NCI-H2107 treated with DMSO at 0.1 percent for 48 hours (cell line): ENCODE measurements around the gene PLCG1.

Experiments used
- DNase-seq: peaks from one replicate; lab custom pipeline; 2025; ENCODE audit not compliant: unreplicated experiment; lab: John Stamatoyannopoulos, UW

The PLCG1 gene

DNA sequence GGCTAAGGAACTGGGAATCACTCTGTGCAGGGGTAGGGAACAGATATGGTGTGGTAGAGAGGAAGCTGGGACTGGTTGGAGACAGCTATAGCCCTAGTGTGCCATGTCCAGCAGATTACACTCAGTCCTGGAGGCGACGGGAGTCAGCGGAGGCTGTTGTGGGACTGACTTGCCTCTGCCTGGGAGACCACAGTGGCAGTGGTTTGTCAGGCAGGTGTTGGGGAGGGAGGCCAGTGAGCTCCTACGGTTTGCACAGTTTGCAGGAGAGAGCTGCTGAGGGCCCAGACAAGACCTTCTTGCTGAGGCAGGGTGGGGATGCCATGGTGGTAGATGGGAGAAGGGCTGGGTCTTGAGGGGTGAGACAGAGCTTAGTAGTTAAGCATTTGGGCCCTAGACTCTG lies 4.9 kb downstream of the PLCG1 start:
- DNase-seq: no peak

- DNase-seq: no peak
Observed at GRCh38 chr20:41142919-41143318, 5.6 kb downstream of the PLCG1 start.

DNA sequence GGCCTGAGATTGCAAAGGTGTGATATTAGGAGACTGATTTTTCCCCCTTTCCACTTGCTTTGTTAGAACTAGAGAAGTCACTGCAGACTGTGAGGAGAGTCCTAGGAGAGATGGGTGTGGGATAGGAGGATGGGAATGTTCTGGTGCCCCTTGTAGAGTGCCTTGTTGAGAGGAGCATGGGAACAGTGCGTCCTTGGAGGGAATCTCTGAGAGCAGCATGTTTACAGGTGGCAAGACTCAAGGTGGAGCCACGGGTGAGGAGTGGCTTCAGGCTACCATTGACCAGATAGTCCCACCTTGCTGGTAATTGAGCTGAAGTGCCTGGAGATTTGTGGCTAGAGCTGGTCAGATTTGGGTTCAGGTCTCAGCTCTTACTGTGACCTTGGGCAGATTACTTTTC lies 6.0 kb downstream of the PLCG1 start:
- no peak for DNase-seq

GRCh38 chr20:41145317-41145716 lies 8.0 kb downstream of the PLCG1 start:
- no peak for DNase-seq

- no peak for DNase-seq
Observed at GRCh38 chr20:41145821-41146620, 8.7 kb downstream of the PLCG1 start.

- DNase-seq: no peak
Observed at GRCh38 chr20:41147767-41148191, 10.4 kb downstream of the PLCG1 start.

GRCh38 chr20:41148942-41149341 lies 11.6 kb downstream of the PLCG1 start:
- DNase-seq: no peak

- DNase-seq: no peak
Observed at GRCh38 chr20:41150664-41151063, 13.3 kb downstream of the PLCG1 start.

GRCh38 chr20:41151134-41151869 lies 14.0 kb downstream of the PLCG1 start:
- no peak for DNase-seq

GRCh38 chr20:41152108-41152757 lies 14.9 kb downstream of the PLCG1 start:
- no peak for DNase-seq

DNA sequence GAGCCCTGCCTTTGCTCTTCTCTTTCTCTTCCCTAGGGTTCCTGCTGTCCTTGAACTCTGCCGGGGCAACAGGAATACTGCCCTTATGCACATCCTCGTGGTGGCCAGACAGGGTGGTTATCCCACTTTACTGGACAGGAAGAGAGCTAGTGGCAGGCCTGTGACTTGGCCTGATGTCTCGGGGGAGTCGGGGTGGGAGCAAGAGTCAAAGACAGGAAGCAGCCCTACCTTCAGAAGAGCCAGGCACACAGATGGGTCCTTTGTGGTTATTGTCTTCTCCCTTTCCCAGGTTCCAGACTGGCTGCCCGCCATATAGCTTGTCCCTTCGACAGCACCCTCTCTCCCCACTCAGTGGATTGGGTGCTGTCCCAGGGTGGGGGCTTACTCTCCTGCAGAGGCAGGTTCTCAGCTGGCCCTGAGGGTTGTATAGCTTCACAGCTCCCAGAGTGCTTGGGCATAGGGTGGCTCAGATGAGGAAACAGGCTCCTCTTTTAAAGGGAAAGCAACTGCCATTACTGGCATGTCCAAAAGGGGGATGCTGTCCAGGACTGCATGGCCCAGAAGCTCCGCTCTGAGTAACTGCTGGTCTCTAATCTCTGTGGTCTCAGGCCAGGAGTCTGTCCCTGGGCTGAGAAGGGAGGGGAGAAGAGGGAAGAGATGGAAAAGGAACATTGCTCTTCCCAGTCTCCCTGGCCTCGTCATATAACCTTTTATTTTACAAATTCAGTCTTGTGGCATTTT lies 17.3 kb downstream of the PLCG1 start:
- no peak for DNase-seq

- DNase-seq: no peak
Observed at GRCh38 chr20:41155261-41155660, 17.9 kb downstream of the PLCG1 start.

DNA sequence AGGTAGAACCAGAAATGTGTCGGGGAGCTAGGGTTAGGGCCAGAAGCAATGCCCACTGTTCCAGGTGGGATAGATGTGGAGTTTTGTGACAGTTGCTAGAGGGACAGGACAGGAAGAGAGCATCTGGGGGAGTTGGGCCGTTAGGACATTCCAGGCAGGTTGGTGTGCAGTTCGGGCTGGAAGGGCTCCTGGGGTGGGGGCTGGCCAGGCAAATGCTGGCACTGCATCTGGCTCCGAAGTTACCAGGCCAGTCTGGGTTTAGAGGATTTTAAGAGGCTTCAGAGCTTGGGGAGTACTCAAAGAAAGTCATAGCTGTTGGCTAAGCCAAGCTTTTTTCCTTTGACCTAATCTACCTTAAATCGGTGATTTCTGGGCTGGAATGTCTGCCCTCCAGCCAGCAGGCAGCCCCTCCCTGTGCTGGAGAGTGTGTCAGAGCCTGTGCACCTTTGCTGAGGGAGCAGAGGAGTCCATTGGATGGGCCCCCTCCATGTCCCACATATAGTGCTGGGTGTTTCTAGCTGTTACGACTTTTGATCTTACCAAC lies 20.8 kb downstream of the PLCG1 start:
- DNase-seq: no peak

GRCh38 chr20:41159547-41159946 lies 22.2 kb downstream of the PLCG1 start:
- DNase-seq: no peak

DNA sequence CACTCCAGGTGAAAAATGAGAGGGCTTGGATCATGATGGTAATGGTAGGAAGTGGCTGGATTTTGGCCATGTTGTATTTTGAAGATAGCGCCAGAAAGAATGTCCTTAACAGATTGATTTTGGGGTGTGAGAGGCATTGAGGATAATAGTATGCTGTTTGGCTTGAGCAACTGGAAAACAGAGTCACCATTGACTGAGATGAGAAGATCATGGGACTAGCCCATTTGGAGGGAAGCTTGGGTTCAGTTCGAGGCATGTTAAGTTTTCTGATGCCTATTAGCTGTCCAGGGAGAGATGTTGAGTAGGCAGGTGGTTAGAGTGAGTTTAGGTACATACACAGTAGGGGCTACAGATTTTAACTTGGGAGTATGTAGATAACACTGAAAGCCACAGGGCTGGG lies 23.3 kb downstream of the PLCG1 start:
- DNase-seq: no peak

GRCh38 chr20:41161886-41162285 lies 24.5 kb downstream of the PLCG1 start:
- DNase-seq: no peak

- no peak for DNase-seq
Observed at GRCh38 chr20:41162396-41162795, 25.1 kb downstream of the PLCG1 start.

DNA sequence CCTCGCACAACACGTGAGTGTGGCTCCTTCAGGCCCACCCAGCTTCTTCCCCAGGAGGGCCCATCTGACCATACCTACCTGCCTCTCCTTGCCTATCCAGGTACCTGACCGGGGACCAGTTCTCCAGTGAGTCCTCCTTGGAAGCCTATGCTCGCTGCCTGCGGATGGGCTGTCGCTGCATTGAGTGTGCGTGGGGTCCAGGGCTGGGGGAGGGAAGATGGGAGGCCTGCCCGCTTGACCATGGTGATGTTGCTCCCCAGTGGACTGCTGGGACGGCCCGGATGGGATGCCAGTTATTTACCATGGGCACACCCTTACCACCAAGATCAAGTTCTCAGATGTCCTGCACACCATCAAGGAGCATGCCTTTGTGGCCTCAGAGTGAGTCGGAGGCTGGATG lies 26.5 kb downstream of the PLCG1 start:
- DNase-seq: no peak

GRCh38 chr20:41165001-41165882 lies 27.9 kb downstream of the PLCG1 start:
- DNase-seq: no peak
